Measurements from ENCODE around the gene NDRG2.
"Not testable (repeated sequence)": the region's sequence is repeated elsewhere in the genome, so short reads cannot be mapped to it uniquely, and the experiment has no call there.

NDRG2 gene

DNA sequence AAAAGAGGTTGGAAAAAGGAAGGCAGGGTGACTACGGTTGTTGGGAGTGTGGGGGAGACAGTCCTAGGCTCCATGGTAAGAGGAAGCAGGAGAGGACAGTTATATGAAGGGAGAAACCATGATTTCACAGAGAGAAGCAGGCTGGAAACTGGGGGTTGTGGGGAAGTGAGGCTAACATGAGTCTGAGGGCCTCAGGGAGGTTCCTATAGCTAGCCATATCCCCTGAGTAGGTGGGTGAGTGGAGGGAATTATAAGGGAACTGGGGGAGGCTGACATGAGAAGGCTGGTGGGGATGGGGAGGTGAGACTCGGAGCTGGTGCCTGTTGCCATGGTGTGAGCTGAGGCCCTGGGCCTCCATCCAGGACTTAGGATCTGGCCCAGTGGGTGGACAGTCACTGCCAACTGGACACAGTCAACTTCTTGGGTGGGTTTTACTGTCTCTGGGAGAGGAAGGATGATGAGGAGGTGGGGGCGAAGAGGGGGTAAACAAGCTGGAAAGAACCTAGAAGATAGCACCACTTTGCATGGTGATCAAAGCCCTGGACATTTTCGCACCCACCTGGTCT is 8.4 kb upstream of the NDRG2 start:
- peak; percentile 72 for DNase-seq

DNA sequence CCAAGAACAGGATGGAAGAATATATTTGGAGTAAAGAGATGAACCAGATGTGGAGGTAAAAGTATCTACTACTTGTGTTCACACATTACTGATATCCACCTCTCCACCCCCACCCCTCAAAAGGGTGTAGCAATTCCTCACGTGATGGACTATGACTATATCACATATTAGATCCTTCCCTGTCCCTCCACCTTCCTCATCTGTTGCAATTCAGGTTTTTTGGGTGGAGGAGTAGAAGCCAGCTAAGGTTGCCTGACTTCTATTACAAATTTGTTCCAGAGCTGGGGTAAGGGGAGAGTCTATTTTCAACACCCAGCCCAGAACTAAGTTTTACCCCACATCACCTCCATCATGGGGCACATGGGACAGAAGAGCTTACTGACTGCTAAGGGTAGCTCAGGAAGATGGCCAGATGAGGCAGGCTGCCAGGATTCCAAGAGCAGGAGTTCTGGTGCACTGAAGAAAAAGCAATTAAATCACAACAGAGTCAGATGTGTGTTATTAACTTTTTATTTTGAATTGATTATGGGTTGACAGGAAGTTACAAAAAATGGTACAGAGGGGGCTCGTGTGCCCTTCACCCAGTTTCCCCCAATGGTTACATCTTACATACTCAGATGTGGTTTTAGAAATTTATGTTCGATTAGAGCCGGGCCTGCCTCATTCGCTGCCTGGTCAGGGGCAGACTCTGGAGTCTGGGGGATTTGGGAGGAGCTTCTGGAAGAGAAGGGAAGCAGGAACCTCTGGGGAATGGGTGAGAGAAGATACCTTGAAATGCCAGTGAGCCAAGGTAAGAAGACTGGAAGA is 7.7 kb upstream of the NDRG2 start:
- peak; percentile 79 for DNase-seq

DNA sequence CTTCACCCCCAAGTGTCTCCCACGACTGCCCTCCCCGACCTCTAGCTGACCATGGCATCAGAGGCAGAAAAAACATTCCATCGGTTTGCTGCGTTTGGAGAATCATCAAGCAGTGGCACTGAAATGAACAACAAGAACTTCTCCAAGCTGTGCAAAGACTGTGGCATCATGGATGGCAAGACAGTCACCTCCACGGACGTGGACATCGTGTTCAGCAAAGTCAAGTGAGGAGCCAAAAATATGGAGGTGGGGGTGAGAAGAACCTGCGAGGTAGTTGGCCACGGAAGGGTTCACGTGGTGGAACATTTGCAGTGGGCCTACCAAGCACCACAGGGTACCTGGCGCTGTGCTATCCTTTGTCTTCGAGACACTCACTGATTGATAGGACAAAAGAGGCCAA is 5.7 kb upstream of the NDRG2 start:
- DNase-seq, result no peak

DNA sequence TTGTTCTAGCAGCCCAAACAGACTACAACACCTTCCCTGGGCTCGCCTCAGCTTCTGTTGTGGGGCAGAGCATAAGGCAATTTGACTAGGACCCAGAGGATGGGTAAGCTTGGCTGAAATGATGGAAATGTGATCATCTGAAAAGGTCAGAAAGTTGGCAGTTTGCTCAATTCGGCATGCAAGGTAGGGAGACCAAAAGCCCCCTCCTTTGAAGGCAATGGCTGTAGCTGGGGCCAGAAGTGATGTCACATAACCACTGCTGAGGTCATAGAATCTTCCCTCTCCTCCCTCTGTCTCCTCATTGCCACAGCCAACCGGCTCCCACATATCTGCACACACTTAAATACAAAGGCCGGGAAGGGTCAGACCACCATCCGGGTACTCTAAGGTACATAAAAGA is 5.1 kb upstream of the NDRG2 start, which contains the start of gene TPPP2:
TPPP2 (plus strand) TSS at position 301 of the 400 bp plus-strand sequence. CDS start 365 bp downstream, outside the sequence.
- DNase-seq, result no peak

DNA sequence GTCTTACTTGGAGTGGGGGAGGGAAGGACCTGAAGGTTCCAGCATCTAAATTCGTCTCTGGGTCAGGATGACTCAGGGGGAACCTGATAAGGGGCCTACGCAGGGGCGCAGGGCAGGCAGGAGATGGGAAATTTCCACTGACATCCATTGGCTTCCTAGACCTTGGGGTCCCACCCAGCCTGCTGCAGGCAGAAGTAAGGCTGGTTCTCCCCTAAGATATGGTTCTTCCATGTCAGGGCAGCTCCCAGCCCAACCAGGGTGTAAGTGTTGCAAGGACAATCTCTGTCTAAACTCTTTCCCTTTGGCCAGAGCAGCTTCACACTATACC is 2.1 kb upstream of the NDRG2 start:
- no peak for DNase-seq

DNA sequence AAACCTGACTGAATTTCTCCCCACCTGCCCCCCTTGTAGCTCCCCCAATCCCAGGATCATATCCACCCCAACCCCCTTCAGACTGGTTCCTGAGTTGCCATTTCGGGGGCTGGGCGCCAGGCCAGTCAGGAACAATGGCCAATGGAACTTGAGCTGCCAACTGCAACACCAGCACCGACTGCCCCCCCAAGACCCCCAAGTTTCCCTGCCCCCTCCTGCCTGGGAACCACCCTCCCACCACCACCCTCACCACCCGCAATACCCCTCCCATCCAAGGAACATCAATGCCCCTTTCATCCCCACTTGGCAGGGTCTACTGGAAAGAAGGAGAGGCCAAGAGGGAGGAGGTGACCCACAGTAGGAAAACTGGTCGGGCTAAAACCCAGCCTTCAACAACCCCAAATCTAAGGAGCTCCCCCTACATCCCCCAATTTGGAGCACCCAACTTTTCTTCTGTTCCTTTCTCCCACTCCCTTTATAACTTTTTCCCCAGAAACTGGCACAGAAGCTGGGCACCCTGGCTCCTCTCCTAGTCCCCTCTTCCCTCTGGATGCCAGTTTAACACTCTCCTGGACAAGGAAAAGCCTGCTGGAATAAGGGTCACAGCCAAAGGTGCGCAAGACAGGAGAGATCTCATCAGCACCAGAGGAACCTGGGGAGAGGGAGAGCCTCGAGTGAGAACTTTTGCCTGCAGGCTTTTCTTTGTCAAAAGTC is 1.6 kb upstream of the NDRG2 start:
- DNase-seq, result no peak

DNA sequence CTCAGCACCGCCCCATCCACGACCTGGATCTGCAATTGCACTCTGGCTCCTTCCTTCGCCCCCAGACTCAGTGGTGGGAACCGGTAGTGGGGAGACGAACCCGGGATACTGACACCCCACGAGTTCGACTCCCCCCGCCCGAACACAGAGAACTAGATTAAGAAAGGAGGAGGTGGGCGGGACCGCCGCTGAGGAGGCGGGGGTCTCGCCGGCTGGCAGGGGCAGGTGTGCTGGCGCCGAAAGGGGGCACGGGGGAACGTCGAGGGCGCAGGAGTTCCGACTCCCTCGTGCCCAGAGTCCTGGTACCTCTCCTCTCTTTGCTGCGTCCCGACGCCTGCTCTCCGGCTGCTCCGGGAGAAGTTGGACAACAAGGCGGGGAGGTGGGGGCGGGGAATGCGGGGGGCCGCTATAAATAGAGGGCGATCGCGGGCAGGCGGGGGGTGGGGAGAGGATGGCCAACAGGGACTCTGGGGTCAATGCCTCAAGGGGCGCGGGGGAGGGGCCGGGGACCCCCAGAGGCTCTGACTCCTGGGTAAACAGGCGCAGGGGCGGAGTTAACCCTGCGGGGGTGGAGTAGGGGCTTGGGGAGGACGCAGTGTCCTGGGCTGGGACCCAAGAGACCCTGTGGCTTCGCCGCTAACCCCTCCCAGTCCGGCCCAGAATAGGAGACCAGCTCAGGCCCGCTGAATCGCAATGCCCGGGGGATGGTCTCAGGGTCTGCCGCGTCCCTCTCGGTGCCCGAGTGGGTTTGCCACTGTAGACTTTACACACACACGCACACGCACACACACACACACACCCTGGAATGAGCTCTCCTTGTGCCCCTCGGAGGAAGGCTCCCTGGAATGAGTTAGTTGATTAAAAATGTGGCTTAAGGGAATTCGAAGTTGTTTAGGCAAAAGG is 761 bp upstream of the NDRG2 start:
- DNase-seq, result no peak

DNA sequence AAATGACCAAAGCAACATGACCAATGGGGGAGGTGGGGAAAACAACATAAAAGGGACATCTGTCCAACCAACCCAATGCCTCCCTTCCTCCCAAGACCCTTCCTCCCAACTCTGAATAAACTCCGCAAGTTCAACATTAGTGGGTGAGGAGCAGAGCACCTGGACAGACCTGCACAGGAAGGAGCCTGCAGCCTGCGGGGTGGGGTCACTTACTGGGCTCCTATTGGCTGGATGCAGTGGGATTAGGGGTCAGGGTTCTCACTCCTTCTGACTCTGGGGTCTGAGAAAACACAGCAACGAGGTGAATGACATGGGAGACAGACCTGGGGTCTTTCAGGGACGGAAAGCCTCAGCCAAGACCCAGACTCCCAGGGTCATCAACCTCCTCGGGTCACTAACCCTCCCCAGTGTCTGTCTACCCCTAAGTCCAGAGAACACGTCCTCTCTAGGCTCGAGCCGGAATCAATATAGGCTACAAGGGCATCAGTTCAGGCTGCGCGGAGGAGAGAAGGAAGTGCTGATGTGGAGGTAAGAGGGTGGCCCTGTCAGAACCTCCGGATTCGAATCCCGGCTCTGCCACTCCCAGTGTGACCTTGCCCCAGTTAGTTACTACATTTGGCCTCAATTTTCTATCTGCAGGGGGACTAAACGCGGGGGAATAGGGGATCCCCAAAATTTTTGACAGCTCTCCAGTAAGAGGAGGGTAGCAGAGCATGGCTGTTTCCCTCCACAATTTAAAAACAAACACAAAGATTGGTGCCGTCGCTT is 860 bp downstream of the NDRG2 start:
- no peak for DNase-seq

DNA sequence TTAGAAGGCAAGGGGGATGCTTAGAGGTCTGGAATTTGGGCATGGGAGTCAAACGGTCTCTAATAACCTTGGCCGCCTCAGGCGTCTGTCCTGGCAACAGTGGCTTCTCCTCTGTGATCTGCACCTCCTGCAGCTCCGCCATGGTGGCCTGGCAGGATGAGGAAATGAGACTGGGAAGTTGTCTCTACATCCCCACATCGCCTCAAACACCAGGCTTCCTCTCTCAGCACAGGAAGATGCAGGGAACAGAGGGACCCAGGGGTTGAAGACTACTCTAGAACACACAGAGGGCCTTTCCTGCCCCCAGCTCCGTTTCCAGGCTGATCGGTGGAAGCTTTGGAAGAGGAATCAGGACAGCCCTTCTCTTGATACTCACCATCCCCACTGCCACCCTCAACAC is 1.7 kb downstream of the NDRG2 start:
- peak; percentile 53 for DNase-seq

DNA sequence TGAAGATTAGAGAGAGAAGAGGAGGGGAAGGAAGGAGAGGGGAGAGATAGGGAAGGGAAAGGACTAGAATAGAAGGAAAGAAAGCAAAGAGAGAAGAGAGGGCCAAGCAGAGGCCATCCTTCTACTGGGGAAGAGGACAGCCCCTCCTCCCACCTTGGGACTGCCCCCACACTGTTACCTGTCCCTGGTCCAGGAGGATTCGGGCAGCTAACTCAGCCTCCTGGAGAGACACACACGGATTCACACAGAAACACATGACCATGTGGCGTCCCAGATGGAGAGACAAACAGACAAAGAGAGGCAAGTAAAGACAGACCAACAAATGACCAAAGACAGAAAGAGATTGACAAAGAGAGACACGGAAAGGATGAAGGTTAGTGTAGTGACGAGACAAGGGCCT is 2.2 kb downstream of the NDRG2 start:
- DNase-seq, result no peak

DNA sequence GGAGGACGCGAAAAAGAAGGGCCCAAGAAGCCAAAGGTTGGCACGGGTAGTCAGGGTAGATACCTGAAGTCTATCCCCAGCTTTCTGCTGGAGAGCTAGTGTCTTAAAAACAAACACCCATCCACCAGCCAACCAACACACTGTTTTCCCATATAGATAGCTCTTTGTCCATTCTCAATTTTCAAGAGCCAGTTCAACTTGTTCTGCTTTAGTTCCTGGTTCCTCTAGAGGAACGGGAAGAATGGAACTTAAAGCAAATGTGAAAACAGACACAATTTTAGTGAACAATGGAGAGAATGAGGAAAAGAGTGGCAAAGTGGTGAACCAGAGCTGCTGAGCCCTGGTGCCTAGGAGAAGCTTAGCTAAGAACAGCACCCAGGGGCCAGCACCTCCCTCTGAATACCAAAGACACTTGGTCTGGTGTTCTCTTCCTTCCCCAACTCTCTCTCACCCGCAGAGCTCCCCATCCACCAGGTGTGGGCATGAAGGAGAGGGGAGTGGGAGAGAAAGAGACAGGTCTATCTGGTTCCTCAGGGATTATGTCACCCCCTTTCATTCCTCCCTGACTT is 3.8 kb downstream of the NDRG2 start:
- no peak for DNase-seq

DNA sequence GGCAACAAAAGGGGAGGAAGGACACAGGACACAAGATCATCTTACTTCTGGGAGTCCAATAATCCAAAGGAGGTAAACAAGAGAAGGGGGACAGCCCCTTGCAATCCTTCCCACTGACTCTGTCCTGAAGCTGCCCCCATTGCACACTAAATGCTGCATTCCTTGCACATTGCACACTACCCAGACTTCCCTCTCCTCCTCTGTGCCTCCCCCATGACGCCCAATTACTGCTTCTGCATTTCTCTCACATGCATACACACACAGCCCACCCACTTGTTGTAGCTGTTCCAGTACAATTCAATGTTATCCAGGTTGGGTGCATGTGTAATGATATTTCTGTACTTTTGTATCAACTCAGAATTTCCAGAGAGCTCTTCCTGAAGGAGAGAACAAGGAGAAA is 5.5 kb downstream of the NDRG2 start:
- peak; percentile 59 for DNase-seq

DNA sequence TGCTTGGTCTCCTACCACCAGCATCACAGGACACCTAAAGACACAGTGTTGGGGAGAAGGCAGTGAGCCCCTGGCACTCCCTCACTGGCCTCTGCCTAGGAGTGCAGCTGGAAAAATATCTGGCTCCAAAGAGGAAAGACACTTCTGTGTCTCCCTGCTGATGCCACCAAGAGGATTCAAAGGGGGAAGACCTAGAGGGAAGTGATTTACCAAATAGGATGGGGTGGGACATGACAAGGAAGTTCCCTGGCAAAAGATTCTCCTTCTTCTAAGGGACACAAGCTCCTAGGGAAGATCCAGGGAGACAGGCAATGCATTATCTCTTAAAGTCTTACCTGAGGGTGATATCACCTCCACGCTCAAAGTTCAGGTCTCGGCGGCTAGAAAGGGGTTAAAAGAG is 6.1 kb downstream of the NDRG2 start:
- DNase-seq, result no peak

DNA sequence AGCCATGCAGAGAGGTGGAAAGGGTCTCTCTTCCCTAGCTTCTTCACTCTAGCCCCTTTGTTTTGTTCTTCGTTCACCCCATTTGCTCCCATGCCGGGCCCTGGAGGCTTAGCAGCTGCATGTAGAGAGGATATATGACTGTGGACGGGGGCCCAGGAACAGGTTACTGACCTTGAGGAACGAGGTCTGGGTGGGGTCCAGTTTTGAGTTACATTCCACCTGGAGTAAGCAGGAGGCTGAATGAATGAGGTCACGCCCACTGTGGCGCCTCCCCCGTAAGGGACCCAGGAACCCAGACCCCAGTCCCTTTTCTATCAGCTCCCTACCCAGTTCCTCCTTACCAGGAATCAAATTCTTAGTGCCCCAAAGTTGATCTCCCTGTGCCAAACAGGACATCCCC is 6.6 kb downstream of the NDRG2 start:
- no peak for DNase-seq

DNA sequence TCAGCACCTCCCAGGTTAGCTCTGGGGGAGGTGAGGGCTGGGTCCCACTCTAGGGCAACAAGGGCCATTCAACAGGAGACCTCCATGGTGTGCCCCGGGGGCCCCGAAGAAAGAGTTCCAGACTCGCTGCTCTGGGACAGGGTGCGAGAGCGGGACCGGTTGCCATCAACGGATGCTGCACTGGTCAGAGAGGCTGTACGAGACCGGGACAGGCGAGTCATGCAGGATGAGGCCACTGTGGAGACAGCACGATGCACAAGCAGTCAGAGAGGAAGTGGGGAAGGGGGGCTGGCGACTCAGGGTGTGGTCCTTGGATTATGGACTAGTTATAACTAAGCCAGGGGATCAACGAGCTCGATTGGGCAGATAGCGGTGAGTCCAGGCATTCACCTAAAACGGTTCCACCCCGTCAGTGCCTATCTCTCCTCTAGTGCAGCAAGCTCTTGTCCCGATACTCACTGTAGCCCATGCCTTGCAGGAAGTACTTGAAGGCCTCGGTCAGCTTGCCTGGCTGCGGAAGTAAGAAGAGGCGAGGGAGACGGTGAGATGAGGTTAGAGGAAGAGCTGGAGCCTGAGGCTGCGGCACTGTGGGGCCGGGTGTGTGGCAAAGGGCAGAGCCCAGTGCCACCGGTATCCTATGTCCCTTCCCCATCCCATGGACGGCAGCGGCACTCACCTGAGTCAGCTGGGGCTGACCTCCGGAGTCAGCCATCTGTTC is 7.2 kb downstream of the NDRG2 start:
- peak; percentile 40 for DNase-seq

DNA sequence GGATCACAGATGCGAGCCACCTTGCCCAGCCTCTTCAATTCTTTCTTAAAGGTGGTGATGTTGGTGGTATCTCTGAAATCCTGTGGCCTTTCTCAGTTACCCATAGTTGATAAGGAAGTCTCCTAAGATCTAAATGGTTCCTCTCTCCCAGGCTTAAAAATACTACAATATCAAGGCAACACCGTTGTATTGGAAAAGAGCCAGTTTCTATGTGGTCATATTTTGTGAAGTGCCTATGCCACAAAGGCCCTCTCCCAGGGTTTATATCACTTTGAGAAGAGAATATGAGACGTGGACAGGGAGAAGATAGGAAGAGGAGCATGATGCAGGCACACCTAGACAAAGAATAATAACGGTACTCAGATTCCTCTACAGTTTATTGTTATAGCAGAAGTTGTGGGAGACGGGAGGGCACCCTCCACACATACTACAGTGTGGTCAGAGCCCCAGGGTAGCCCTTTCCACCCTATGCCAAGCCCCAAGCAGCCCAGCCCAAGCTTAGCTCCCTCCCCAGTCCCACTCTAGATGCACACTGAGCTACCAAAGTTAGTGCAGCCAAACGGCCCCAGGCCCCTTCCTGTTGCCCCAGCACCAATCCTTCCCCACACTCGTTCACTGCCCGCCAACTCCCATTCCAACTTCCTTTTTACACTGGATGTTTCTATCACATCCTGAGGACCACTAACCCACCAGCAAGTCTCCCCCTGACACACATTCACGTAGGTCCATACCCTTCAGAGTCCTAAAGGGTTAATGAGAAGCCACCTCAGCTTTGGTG is 8.3 kb downstream of the NDRG2 start:
- no peak for DNase-seq

DNA sequence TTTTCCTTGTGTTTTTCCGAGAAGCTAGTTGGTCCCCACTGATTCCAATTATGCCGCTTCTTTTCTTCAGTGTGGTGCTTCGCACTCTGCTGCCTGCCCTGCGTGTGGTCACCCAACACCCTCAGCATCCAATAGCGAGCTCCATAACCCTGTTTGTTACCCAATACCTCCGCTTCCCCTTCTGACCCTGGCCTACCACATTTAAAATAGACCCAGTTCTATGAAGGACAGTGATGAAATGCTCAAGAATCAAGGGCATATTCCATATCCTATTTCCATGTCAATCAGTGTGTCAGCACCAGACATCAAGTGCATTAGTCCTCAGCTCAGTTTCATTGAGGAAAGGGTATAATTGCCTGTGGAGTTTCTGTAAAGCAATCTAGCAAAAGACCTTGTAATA is 9.5 kb downstream of the NDRG2 start:
- DNase-seq, result peak; percentile 62

DNA sequence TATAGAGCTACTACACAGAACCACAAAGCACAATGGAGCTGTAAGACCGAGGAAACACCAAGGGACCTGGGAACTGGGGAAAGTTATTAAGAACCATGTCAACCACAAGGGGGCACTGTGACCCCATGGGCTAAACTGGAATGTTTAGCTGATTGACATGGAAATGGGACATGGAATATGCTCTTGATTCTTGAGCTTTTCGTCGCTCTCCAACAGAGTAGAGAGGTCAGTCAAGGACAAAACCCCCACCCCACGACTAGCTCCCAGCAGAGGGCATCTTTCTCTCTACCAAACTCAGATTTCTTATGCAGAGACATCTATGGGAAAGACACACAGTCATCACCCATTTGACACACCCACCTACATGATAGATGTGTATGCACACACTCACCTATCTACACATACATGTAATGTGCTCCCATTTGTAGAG is 10.1 kb downstream of the NDRG2 start:
- DNase-seq, result peak; percentile 83

DNA sequence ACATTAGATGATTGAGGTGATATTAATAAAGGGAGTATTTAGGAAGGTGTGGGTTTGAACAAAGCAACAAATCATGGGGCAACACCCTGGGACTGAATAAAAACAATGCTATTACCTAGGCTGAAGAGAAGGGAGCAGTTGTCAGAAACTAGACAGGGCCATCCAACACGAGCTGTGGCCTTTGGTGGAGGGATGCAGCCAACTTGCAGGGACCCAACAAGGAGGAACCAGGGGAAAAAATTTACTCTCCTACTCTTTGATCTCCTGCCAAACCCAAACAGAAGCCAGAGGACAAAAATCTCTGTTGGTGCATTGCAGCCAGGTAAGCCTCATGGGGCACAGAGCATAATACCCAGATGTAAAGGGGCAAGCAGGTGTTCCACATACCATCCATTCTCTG is 13.7 kb downstream of the NDRG2 start:
- no peak for DNase-seq

DNA sequence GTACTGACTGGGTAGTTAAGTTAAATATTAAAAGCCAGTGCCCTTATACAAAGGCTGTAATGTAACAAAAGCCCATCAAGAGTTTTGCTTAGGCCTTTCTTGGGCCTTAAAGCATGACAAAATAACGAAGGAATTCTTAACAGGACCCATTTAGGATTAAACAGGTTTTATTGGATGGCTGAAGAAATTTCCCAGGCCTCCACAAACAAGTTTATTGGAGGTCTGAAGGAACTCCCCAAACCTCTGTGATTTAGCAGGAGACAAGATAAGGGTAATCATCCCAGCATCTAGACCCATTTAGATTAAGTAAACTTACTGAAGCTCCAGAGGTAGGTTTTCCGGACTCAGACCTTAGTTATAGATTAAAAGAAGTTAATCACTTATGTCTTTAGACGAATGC is 15.1 kb downstream of the NDRG2 start:
- not testable (repeated sequence) for DNase-seq
